ENCODE results near the gene SAA4.

The SAA4 gene

DNA sequence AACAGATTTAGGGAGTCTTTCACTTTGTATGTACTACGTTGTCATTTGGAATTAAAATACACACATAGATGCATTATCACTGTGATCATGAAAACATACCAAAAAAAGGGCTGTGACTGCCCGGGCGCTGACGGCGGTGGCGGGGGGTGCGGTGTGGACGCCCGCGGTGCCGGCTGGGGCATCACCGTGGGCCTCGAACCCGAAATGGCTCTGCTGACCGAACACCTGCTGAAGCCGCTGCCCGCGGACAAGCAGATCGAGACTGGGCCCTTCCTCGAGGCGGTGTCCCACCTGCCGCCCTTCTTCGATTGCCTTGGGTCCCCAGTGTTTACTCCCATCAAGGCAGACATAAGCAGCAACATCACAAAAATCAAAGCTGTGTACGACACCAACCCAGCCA, 47.8 kb downstream of the SAA4 start:
- H3K9me3 ChIP-seq (ENCODE audit: control insufficient read depth, insufficient read depth, low read depth, low read length): no peaks in the 10 kb centered on the region
- no peak overlapping the region for H3K9ac ChIP-seq (ENCODE audit: low read length)
- no peak overlapping the region for H3K4me3 ChIP-seq (ENCODE audit: low read depth, low read length)
- no peak overlapping the region for H3K27ac ChIP-seq (ENCODE audit: low read depth, low read length)
- H3K27me3 ChIP-seq (ENCODE audit: control insufficient read depth, insufficient read depth, low read length): no peaks in the 10 kb centered on the region
- no peaks in the 10 kb centered on the region for H3K36me3 ChIP-seq (ENCODE audit: control insufficient read depth, insufficient read depth, low read length)
- no peaks in the 10 kb centered on the region for H3K4me1 ChIP-seq (ENCODE audit: control insufficient read depth, insufficient read depth, low read length)
